OCI-M2 (cell line): ENCODE data around the gene UBASH3A.

Experiments
- DNase-seq: peaks from one replicate; lab custom pipeline; 2025; ENCODE audit not compliant: unreplicated experiment; lab: John Stamatoyannopoulos, UW

The UBASH3A gene

GRCh38 chr21:42374864-42375499, 28.7 kb upstream of the UBASH3A start:
- DNase-seq = no peak

- no peak for DNase-seq
These were observed 28.2 kb upstream of the UBASH3A start for GRCh38 chr21:42375506-42375905.

DNA sequence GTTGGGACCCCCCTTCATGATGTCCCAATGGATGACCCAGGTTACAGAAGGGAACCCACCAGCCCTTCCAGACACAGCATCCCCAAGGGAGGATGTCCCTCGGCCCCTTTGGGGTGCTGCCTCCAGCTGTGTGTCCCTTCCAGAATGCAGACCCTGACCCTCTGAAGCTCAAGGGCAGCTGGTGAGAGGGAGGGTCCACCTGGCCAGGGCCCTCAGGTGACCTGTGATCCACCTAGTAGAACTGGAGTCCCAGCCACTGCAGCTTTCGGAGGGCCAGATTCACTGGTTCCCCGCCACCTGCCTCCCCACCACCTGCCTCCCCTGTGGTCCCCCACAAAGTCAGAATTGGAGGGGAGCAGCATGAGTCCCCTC, 27.8 kb upstream of the UBASH3A start:
- no peak for DNase-seq

DNA sequence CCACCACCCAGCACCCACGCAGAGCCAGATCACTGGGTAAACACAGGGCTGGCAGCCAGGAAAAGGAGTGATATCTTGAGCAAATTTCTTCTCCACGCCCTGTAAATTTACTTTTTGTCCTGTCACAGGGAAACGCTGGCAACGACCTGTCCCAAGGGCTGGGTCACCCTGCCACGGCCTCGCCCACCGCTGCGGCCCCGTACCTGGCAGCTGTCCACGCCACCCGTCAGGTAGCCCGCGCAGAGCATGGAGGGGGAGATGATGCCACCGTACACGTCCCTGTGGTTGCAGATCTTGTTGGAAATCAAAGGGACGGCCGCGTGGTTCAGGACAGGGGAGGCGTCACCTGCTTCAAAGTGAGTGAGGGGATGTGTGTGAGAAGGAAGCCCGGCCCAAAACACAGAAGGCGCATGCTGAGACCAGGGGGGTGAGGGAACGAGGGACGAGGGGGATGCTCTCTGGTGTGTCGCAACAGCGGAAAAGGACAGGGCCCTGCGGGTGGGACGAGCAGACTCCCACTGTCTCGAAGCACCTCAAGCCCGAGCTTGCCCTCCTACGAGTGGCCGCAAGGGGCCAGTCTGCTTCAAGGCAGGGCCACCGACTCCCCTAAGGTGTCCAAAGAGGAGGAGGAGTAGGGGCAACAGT, 27.2 kb upstream of the UBASH3A start:
- DNase-seq = no peak

GRCh38 chr21:42377211-42377950, 26.3 kb upstream of the UBASH3A start:
- DNase-seq = no peak

DNA sequence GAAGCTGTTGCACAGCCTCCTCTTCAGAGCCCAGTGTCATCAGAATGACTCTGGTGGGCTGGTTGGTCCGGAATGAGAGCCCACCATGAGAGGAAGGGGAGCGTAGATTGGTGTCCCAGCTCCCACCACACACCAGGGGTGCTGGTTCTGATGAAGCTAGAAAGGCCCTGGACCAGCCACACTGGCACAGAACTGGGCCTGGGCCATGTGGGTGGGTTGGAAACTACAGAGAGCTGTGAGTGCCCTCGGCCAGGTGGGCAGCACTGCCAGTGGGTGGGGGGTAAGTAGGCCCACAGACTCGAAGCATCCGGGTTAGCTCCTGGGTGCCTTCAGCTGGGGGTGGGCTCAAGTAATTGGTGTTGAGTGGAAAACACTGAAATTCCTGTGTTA, 25.8 kb upstream of the UBASH3A start:
- no peak for DNase-seq

GRCh38 chr21:42378418-42378817, 25.3 kb upstream of the UBASH3A start:
- DNase-seq = no peak

DNA sequence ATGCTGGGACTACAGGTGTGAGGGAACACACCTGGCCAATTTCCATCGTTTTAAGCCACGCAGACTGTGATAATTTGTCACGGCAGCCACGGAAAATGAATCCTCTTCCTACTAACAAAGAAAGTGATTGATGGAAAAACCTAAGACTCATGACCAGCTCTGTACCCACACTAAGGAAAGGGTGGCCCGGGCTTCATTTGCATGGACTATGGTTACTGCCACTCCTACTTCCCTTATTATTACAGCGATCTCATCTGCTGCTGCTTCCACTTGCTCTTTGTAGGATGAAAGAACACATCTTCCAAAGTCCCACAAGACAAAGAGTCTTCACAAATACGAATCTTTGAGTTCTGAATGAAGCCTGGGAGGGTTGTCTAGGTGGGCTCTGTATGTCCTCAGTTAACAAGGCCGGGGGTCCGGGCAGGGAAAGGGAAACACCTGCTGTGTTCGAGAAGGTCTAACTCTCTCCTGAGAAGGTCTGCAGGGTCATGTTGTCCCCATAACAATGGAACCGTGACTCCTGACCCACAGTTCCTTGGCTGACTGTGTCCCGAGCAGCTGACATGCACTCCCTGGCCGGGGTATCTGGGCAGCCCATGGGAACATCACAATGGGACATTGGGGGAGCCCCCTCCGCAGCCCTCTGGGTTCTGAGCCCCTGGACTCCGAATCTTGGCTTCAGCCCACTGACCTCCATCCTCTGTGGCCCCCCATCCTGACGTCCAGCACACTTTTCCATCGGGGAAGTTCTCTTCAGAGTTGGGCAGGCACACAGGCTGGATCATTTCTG, 24.1 kb upstream of the UBASH3A start:
- no peak for DNase-seq

DNA sequence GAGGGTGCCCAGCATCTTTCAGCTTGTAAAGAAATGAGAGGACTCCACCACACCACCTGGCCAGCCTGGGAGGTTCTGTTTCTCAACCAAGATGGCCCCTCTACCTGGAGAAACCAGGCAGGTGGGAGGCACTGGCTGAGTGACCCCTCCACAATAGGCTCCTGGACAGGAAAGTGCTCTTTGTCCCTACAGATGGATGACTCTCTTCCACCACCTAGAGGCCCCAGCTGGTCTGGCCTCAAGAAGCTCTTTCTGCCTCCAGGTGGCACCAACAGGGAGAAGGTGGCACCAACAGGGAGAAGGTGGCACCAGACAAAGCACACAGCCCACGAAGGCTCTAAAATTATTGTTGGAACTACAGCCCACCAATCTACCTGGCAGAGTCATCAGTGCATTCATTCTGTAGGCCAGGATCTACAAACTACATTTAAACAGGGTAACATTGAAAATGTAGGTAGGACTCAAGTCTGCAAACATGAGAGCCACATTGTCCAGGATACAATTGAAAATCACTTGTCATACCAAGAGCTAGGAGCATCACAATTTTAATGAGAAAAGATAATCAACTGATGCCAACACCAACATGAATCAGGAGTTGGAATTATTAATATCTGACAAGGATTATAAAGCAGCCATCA, 22.2 kb upstream of the UBASH3A start:
- DNase-seq = no peak

DNA sequence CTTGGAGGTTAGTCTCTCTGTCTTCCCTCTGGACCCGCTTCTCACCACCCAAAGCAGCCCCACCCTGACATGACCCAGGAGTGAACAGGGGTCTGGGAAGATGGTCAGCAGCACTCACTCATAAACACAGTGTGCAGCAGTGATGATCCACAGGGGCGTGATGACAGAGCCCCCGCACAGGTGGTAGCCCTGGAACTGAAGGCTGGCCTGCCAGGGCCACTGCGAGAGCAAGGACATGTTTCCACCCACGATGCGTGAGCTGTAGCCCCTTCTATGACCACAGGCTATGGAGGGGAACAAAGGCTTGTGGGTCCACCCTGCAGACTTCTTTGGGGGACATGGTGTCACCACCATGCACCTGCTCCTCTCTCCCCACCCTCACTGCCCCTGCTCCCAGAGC, 20.8 kb upstream of the UBASH3A start:
- no peak for DNase-seq

DNA sequence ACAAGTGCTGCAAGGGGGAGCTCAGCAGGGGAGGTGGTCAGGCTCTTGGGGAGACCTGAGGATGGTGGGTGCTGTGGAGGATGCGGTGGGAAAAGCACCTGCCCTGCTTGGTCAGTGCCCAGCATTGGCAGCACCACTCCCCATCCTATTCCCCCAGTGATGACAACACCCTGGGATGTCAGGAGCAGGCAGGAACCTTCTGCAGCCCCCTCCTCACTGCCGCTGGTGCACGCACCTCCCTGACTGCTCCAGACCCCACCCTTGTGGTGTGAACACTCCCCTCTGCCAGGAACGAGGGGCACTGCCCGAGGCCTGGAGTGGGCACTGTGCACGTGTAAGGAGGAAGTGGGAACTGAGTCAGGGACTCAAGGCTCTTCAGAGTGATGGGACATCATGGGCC, 20.4 kb upstream of the UBASH3A start:
- no peak for DNase-seq

DNA sequence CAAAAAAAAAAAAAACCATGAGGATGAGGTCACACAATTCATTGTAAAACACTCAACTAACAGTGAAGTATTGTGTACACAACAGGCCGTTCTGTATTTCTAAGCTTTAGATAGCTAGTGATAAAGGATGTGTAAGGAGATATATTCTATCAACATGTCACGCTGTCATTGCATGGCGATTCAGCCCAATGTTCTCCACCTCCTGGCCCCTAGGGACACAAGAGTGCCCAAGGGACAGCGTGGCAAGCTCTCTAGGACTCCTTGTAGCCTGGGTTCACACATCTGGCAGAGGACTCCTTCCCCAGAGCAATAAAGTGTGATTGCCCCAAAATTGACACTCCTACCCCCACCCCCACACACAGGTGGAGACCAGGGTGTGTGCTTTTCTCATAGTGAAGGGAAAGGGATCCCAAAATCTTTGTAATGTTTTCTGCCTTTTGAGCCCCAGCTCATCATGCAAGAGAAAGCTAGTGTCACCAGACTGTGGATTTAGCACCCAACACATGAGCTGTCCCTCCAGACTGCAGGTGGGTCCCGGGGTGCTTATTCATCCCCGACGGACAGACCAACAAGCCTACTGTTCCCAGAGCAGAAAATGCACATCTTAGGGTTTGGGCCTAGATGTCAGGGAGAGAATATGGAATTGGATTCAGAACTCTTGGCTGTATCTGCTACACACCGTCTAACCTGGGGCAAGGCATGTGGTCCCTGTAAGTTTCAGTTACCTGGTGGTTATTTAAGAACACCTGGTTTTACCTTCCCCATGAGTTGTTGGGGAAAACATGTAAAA, 19.4 kb upstream of the UBASH3A start:
- no peak for DNase-seq

DNA sequence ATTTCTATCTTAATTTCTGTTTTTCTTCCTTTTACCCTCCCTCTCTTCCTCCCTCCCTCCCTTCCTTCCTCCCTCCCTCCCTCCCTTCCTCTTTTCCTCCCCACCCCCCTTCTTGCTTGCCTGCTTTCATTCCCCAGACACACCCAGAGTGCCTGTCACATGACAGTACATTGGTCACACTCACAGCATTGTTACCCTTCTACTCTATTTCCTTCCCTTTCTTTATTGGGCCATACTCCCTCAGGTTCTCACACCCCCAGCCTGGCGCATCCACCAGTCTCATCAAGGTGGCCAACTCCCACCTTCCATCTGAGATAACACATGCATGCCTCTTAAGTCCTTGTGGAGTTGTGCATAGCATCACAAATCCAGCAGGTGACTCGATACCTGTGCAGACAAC, 18.7 kb upstream of the UBASH3A start:
- no peak for DNase-seq

DNA sequence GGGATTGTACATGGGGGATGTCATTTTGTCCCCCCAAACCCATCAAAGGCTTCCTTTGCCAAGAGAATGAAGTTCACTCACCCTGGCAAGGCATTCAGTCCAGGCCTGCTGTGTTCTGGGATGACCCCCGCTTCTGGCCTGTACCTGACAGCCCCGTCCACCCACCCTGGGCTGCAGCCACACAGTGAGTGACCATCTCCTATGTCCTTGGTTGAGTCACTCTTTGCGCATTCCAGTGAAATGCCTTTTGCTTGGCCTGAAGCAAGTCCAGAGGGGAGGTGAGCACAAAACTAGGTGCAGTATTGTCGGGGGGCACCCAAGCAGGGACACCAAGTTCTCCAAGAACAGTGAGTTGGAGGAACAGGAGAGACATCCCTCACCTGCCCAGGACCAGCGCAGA, 18.1 kb upstream of the UBASH3A start:
- DNase-seq = no peak

DNA sequence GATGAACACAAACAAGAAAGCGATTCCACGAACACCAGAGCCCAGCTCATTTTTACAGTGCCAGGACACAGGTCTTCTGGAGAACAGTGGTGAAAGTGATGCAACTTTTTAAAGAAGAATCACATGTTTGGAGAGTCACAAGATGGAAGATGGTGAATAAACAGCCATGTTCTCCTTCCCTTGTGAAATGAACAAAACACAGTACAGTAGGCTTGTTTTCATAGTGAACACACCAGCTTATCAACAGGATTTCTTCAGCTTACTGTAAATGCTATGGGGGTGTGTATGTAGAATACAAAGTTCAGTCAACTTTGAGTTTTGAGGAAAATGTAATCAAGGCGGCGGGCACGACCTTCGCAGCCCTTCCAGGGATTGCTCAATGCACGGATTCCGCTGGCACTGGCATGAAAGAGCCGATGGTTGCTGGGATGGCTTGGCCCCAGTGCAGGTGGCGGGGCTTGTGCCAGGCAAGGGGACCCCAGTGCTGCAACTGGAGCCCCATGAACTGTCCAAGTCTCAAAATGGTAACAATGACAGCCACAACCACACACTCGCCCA, 17.6 kb upstream of the UBASH3A start:
- DNase-seq = no peak

GRCh38 chr21:42387164-42387563, 16.5 kb upstream of the UBASH3A start:
- DNase-seq = no peak

- DNase-seq = no peak
These were observed 15.8 kb upstream of the UBASH3A start for GRCh38 chr21:42387843-42388340.

- no peak for DNase-seq
These were observed 14.8 kb upstream of the UBASH3A start for GRCh38 chr21:42388740-42389448.

DNA sequence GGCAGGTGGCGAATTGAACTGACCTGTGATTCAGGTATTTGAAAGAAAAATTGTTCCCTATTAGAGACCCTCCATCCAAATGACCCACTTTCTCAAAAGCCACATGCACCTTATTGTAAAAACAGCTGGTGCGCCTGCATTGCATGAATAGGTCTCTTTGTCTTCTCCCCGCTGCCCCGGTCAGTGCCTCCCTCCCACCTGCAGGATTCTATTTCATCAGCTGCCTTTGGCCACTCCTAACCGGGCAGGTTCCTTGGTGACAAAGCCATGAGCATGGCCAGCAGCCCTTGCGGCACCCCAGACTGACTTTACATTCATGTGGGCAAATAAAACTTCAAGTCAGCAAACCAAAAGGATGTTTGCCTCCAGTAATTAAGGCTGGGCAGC, 14.3 kb upstream of the UBASH3A start:
- DNase-seq = no peak
